ENCODE results near the gene RALA. TPM values are rescaled to one million over a fixed set of nuclear protein-coding genes. Genes with fewer than 3 reads are reported as not detected.

RALA gene
- total RNA-seq, 1 experiment from 2014 or later, result 41.7 TPM

- Mint-ChIP-seq H3K4me1 (ENCODE audit: low read depth, unreplicated experiment) (peaks cover 19% of the 10 kb centered on the region), H3K4me3 (ENCODE audit: unreplicated experiment) (no peak overlapping the region), H3K27me3 (ENCODE audit: insufficient read depth, unreplicated experiment) (no peaks in the 10 kb centered on the region), H3K27ac (ENCODE audit: unreplicated experiment) (no peak overlapping the region), H3K36me3 (ENCODE audit: insufficient read depth, unreplicated experiment) (no peaks in the 10 kb centered on the region), H3K9me3 (ENCODE audit: unreplicated experiment) (peaks cover 22% of the 10 kb centered on the region)
- TF ChIP-seq CTCF (IDR thresholded peaks at IDR 0.05; ENCODE audit: insufficient read depth in 1 of 2, low read depth in 1 of 2, low read length in 1 of 2, severe bottlenecking in 1 of 2, unreplicated experiment in 1 of 2), result no peak
- no peak for DNase-seq
- ChIA-PET POLR2A (interaction anchor here (0.6 kb wide), 1 partner anchor 18 kb away, joined by 3 read pairs; no protein-coding TSS in a partner anchor), CTCF (no interaction called here)
- H3K27me3 ChIP-seq (replicated peaks; ENCODE audit: control insufficient read depth, insufficient read depth, low read length), result no peaks in the 10 kb centered on the region
- no peak overlapping the region for H3K4me3 ChIP-seq (ENCODE audit: low read depth, low read length)
- H3K36me3 ChIP-seq (ENCODE audit: control insufficient read depth, insufficient read depth, low read length), result no peaks in the 10 kb centered on the region
- peaks cover 13% of the 10 kb centered on the region for H3K4me1 ChIP-seq
- no TSS peak for BruUV-seq (replicated peaks)
- intact Hi-C loops (cut with micrococcal nuclease; ENCODE audit: unreplicated experiment), result no loop called here
- no peaks in the 10 kb centered on the region; the same call in 1 of the 2 replicates for H3K9me3 ChIP-seq
Measured at GRCh38 chr7:39754326-39755120, 131.2 kb downstream of the RALA start.

GRCh38 chr7:39757604-39758003 is 134.2 kb downstream of the RALA start:
- BruUV-seq (replicated peaks), result no TSS peak
- Histone ChIP-seq H3K36me3 (ENCODE audit: control insufficient read depth, insufficient read depth, low read length) (no peaks in the 10 kb centered on the region), H3K4me1 (no peaks in the 10 kb centered on the region), H3K9me3 (no peaks in the 10 kb centered on the region; the same call in 1 of the 2 replicates), H3K27me3 (replicated peaks; ENCODE audit: control insufficient read depth, insufficient read depth, low read length) (no peaks in the 10 kb centered on the region), H3K4me3 (ENCODE audit: low read depth, low read length) (no peak overlapping the region)
- H3K4me3 Mint-ChIP-seq (ENCODE audit: unreplicated experiment), result no peak overlapping the region
- no peak for DNase-seq
- intact Hi-C loops (cut with micrococcal nuclease; ENCODE audit: unreplicated experiment), result no loop called here
- no peak overlapping the region for H3K27ac Mint-ChIP-seq (ENCODE audit: unreplicated experiment)
- H3K9me3 Mint-ChIP-seq (ENCODE audit: unreplicated experiment), result peaks cover 22% of the 10 kb centered on the region
- peaks cover 6% of the 10 kb centered on the region for H3K4me1 Mint-ChIP-seq (ENCODE audit: low read depth, unreplicated experiment)
- TF ChIP-seq CTCF (IDR thresholded peaks at IDR 0.05; ENCODE audit: insufficient read depth in 1 of 2, low read depth in 1 of 2, low read length in 1 of 2, severe bottlenecking in 1 of 2, unreplicated experiment in 1 of 2), result no peak
- H3K36me3 Mint-ChIP-seq (ENCODE audit: insufficient read depth, unreplicated experiment), result no peaks in the 10 kb centered on the region
- CTCF ChIA-PET, result no interaction called here
- no peaks in the 10 kb centered on the region for H3K27me3 Mint-ChIP-seq (ENCODE audit: insufficient read depth, unreplicated experiment)
- POLR2A ChIA-PET, result interaction anchor here (0.5 kb wide), 1 partner anchor 191 kb away, joined by 3 read pairs; no protein-coding TSS in a partner anchor

Other genes starting within 250 kb of the RALA start
- gene YAE1, start 57.2 kb upstream of the RALA start, total RNA-seq (2022), result 22.4 and 22.7 TPM in 2 replicates

Measured in Caco-2 (cell line).